T-helper 2 cell treated with Interferon-gamma antibody and Interleukin-4, amounts not matched to agents 5 μg/mL and 100 μg/mL, for 36 hours (primary cell): Measurements from ENCODE around the gene ABCA6.
"Not testable (repeated sequence)": the region's sequence is repeated elsewhere in the genome, so short reads cannot be mapped to it uniquely, and the experiment has no call there.

Experiments used
- DNase-seq: peaks from one replicate; pipeline ENCODE4 v3.0.0; 2021; ENCODE audit warnings: low spot score
- H3K27ac Mint-ChIP-seq: one replicate; pipeline ENCODE4 v1.8.0; 2021; ENCODE audit warnings: mild to moderate bottlenecking, mixed read lengths
- H3K27me3 Mint-ChIP-seq: one replicate; pipeline ENCODE4 v1.8.0; 2021; ENCODE audit warnings: low read depth, mixed read lengths
- H3K36me3 Mint-ChIP-seq: one replicate; pipeline ENCODE4 v1.8.0; 2021; ENCODE audit warnings: low read depth, mixed read lengths
- H3K4me1 Mint-ChIP-seq: one replicate; pipeline ENCODE4 v1.8.0; 2021; ENCODE audit warnings: low read depth, mixed read lengths
- H3K4me3 Mint-ChIP-seq: one replicate; pipeline ENCODE4 v1.8.0; 2022; ENCODE audit warnings: mild to moderate bottlenecking, moderate library complexity, mixed read lengths
- H3K9me3 Mint-ChIP-seq: one replicate; pipeline ENCODE4 v1.8.0; 2021; ENCODE audit warnings: mixed read lengths

ABCA6 gene

GRCh38 chr17:69105907-69106730 is 35.6 kb downstream of the ABCA6 start:
- Mint-ChIP-seq H3K27ac (no peak overlapping the region), H3K9me3 (no peaks in the 10 kb centered on the region), H3K4me1 (no peaks in the 10 kb centered on the region), H3K4me3 (no peak overlapping the region), H3K36me3 (no peaks in the 10 kb centered on the region), H3K27me3 (no peaks in the 10 kb centered on the region)
- DNase-seq: no peak

GRCh38 chr17:69103557-69104233 is 38.0 kb downstream of the ABCA6 start:
- H3K27ac Mint-ChIP-seq: no peak overlapping the region
- H3K4me1 Mint-ChIP-seq: no peaks in the 10 kb centered on the region
- no peaks in the 10 kb centered on the region for H3K36me3 Mint-ChIP-seq
- H3K4me3 Mint-ChIP-seq: no peak overlapping the region
- no peaks in the 10 kb centered on the region for H3K9me3 Mint-ChIP-seq
- no peaks in the 10 kb centered on the region for H3K27me3 Mint-ChIP-seq
- no peak for DNase-seq

- no peak for DNase-seq
- H3K9me3 Mint-ChIP-seq: no peaks in the 10 kb centered on the region
- peaks cover 7% of the 10 kb centered on the region for H3K27me3 Mint-ChIP-seq
- no peak overlapping the region for H3K4me3 Mint-ChIP-seq
- H3K4me1 Mint-ChIP-seq: no peaks in the 10 kb centered on the region
- no peak overlapping the region for H3K27ac Mint-ChIP-seq
- H3K36me3 Mint-ChIP-seq: no peaks in the 10 kb centered on the region
These were observed 43.1 kb downstream of the ABCA6 start for GRCh38 chr17:69098625-69099024.

DNA sequence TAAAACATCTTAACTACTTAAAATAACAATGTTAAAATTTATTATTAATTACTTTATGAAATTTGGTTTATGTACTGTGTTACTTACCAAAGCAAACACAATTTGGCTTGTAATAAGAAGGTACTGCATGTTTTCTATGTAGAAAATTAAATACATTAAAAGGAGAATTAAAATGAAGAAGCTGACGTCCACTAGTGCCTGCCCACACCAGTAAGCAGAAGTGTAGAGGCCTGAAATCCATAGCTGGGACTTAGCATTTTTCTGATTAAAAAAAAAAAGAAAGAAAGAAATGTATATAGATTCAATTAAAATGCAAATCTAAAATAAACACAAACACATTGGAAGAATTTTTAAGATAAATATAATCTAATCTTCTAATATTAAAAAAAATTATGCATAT is 45.2 kb downstream of the ABCA6 start:
- no peak for DNase-seq
- Mint-ChIP-seq H3K4me1 (peaks cover 4% of the 10 kb centered on the region), H3K27ac (no peak overlapping the region), H3K36me3 (no peaks in the 10 kb centered on the region), H3K9me3 (no peaks in the 10 kb centered on the region), H3K27me3 (peaks cover 12% of the 10 kb centered on the region), H3K4me3 (no peak overlapping the region)

DNA sequence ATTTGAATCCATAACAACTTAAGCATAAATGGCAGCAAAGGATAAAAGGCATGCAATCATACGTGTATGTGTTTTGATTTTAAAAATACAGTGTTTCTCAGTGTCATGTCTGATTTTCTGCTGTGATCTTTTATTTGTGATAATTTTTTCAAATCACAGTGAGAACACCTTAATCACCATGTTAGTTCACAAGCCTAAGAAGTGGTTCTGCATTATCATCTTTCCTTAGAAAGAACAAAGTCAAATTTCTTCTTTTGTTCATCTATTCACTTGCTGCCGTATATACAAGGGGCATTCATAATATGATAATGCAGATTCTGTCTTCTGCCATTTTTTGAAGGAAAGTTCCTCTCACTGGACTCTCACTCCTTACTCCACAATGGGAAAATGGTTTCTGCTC is 47.7 kb downstream of the ABCA6 start:
- Mint-ChIP-seq H3K9me3 (no peaks in the 10 kb centered on the region), H3K4me3 (no peak overlapping the region), H3K36me3 (no peaks in the 10 kb centered on the region), H3K4me1 (peaks cover 4% of the 10 kb centered on the region), H3K27ac (no peak overlapping the region), H3K27me3 (peaks cover 12% of the 10 kb centered on the region)
- DNase-seq: no peak

DNA sequence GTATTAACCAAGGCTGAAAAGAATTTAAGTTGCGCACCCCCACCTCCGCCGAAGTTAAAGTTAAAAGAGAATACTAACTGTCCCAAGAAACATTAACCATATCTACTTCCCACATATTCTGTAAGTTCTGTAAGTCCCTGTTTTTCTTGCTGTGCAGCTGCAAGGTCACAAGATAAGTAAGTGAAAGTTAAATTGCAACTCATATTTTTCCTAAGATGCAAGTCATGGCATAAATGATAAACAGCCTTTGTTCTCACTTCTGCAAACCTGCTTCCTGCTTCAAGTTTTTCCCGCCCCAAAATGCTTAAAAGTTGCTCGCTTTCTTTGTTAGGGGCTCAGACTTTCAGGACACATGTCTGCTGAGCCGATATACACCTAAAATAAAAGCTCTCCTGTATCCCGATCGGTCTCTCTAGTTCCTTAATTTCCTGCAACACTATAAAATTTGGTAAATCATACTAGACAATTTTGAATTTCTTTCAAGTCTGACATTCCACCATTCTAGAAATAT is 48.4 kb downstream of the ABCA6 start:
- DNase-seq: no peak
- Mint-ChIP-seq H3K9me3 (no peaks in the 10 kb centered on the region), H3K4me1 (peaks cover 4% of the 10 kb centered on the region), H3K4me3 (no peak overlapping the region), H3K27ac (no peak overlapping the region), H3K27me3 (peaks cover 12% of the 10 kb centered on the region), H3K36me3 (no peaks in the 10 kb centered on the region)

DNA sequence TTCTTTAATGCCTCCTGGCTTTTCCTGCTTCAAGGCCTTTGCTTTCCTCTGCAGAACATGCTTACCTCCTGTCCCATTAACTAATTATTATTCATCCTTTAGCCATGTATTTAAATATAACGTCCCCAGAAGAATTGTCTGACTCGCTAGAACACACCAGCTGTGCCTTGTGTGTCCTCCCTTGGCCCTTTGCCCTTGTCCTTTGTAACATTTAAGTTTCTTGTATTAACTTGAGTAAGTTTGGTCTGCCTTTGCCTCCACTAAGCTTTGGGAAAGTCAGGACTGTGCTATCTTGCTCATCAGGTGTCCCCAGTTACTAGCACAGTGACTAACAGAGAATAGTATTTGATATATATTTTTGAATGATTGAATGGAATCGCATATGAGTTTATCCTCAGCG is 51.3 kb downstream of the ABCA6 start:
- H3K4me3 Mint-ChIP-seq: no peak overlapping the region
- H3K36me3 Mint-ChIP-seq: no peaks in the 10 kb centered on the region
- H3K4me1 Mint-ChIP-seq: peaks cover 4% of the 10 kb centered on the region
- no peak for DNase-seq
- H3K9me3 Mint-ChIP-seq: no peaks in the 10 kb centered on the region
- H3K27ac Mint-ChIP-seq: no peak overlapping the region
- H3K27me3 Mint-ChIP-seq: peaks cover 12% of the 10 kb centered on the region

DNA sequence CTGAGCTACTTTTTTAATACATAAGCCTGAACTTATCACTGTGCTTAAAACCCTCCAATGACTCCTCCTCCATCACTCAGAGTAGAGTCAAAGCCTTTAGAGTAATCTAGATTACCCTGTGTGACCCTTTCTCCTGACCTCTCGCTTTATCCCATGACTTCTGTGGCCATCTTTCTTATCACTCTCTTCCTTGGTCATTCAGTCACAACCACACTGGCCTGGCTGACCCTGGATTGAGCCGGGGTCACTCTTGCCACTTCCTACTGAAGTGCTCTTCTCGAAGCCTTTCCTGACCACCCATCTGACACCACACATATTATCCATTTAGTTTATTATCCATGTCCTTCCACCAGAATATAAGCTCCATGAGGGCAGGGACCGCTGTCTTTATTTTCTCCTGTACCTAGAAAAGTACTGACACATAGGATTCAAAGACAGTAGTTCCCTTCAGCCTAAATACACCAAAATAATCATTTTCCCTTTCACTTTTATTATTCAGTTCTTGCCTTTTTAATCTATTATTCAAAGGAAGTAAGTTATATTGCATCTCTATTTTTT is 53.0 kb downstream of the ABCA6 start:
- no peak overlapping the region for H3K4me3 Mint-ChIP-seq
- H3K27ac Mint-ChIP-seq: no peak overlapping the region
- no peaks in the 10 kb centered on the region for H3K9me3 Mint-ChIP-seq
- H3K36me3 Mint-ChIP-seq: no peaks in the 10 kb centered on the region
- peaks cover 5% of the 10 kb centered on the region for H3K27me3 Mint-ChIP-seq
- H3K4me1 Mint-ChIP-seq: peaks cover 4% of the 10 kb centered on the region
- DNase-seq: no peak

GRCh38 chr17:69086641-69087040 is 55.1 kb downstream of the ABCA6 start:
- no peak overlapping the region for H3K4me3 Mint-ChIP-seq
- H3K4me1 Mint-ChIP-seq: no peaks in the 10 kb centered on the region
- H3K27me3 Mint-ChIP-seq: no peaks in the 10 kb centered on the region
- H3K27ac Mint-ChIP-seq: no peak overlapping the region
- H3K36me3 Mint-ChIP-seq: no peaks in the 10 kb centered on the region
- no peak for DNase-seq
- H3K9me3 Mint-ChIP-seq: peaks cover 5% of the 10 kb centered on the region

DNA sequence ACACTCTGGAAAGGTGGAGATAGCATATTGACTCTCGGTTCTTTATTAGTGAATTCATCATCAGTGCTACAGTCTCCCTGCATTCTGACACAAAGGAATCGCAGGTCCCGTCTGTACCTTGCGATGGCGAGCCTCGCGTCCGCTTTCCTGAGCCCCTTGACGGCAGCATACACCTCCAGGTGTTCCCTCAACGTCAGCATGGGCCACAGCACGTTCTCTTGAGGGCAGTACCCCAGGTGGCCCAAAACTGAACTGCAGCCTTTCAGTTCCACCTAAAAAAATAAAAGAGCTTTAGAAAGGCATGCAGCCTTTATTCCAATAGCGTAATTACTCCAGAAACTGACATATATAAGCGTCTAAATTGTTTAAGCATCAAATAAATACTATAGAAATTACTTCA is 56.8 kb downstream of the ABCA6 start:
- DNase-seq: no peak
- no peaks in the 10 kb centered on the region for H3K4me1 Mint-ChIP-seq
- H3K27me3 Mint-ChIP-seq: no peaks in the 10 kb centered on the region
- no peak overlapping the region for H3K27ac Mint-ChIP-seq
- H3K36me3 Mint-ChIP-seq: no peaks in the 10 kb centered on the region
- no peak overlapping the region for H3K4me3 Mint-ChIP-seq
- peaks cover 5% of the 10 kb centered on the region for H3K9me3 Mint-ChIP-seq

GRCh38 chr17:69082696-69083095 is 59.0 kb downstream of the ABCA6 start:
- no peaks in the 10 kb centered on the region for H3K4me1 Mint-ChIP-seq
- no peak for DNase-seq
- no peaks in the 10 kb centered on the region for H3K36me3 Mint-ChIP-seq
- no peaks in the 10 kb centered on the region for H3K27me3 Mint-ChIP-seq
- peaks cover 5% of the 10 kb centered on the region for H3K9me3 Mint-ChIP-seq
- no peak overlapping the region for H3K27ac Mint-ChIP-seq
- no peak overlapping the region for H3K4me3 Mint-ChIP-seq

DNA sequence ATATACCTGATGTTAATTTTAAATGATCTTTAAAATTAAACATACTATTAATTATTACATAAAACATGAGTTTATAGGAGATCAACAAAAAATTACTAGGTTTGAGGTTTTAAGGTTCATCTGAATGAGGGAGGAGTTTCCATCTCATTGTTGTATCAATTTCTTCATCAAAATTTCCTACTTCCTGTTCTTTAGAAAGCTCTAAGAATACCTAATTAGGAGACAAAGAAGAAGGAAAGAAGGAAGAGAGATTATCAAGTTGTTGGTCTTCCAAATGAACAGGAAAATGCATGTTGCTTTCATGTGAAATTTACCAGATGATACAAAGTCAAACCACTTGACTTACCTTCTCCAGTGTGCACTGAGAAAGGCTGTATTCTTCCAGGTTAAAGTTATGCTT is 62.8 kb downstream of the ABCA6 start:
- no peak overlapping the region for H3K27ac Mint-ChIP-seq

DNA sequence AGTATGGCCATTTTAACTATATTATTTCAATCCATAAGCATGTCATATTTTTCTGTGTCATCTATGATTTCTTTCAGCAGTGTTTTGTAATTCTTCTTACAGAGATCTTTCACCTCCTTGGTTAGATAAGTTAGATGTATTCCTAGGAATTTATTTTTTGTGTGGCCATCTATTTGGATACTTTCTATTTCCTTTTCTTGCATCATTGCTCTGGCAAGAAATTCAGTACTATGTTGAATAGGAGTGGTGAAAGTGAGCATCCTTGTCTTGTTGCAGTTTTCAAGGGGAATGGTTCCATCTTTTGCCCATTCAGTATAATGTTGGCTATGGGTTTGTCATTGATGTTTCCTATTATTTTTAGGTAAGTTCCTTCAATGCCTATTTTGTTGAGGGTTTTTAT is 65.9 kb downstream of the ABCA6 start:
- H3K9me3 Mint-ChIP-seq: peaks cover 5% of the 10 kb centered on the region
- no peak overlapping the region for H3K4me3 Mint-ChIP-seq
- H3K4me1 Mint-ChIP-seq: peaks cover 2% of the 10 kb centered on the region
- H3K36me3 Mint-ChIP-seq: peaks cover 4% of the 10 kb centered on the region
- peaks cover 6% of the 10 kb centered on the region for H3K27me3 Mint-ChIP-seq
- no peak for DNase-seq
- H3K27ac Mint-ChIP-seq: no peak overlapping the region

More for the DNA sequence above, 62.8 kb downstream of the ABCA6 start:
- Mint-ChIP-seq H3K4me3 (no peak overlapping the region), H3K27me3 (no peaks in the 10 kb centered on the region), H3K4me1 (no peaks in the 10 kb centered on the region), H3K9me3 (peaks cover 5% of the 10 kb centered on the region), H3K36me3 (no peaks in the 10 kb centered on the region)
- no peak for DNase-seq

- not testable (repeated sequence) for H3K27me3 Mint-ChIP-seq, H3K9me3 Mint-ChIP-seq, H3K4me1 Mint-ChIP-seq, DNase-seq, H3K4me3 Mint-ChIP-seq, H3K36me3 Mint-ChIP-seq, H3K27ac Mint-ChIP-seq
These were observed 68.3 kb downstream of the ABCA6 start for GRCh38 chr17:69073392-69073791.
